ENCODE results near the gene ADAMTS12. TPM values are rescaled to one million over a fixed set of nuclear protein-coding genes. Genes with fewer than 3 reads are reported as not detected.

The ADAMTS12 gene, protein sequence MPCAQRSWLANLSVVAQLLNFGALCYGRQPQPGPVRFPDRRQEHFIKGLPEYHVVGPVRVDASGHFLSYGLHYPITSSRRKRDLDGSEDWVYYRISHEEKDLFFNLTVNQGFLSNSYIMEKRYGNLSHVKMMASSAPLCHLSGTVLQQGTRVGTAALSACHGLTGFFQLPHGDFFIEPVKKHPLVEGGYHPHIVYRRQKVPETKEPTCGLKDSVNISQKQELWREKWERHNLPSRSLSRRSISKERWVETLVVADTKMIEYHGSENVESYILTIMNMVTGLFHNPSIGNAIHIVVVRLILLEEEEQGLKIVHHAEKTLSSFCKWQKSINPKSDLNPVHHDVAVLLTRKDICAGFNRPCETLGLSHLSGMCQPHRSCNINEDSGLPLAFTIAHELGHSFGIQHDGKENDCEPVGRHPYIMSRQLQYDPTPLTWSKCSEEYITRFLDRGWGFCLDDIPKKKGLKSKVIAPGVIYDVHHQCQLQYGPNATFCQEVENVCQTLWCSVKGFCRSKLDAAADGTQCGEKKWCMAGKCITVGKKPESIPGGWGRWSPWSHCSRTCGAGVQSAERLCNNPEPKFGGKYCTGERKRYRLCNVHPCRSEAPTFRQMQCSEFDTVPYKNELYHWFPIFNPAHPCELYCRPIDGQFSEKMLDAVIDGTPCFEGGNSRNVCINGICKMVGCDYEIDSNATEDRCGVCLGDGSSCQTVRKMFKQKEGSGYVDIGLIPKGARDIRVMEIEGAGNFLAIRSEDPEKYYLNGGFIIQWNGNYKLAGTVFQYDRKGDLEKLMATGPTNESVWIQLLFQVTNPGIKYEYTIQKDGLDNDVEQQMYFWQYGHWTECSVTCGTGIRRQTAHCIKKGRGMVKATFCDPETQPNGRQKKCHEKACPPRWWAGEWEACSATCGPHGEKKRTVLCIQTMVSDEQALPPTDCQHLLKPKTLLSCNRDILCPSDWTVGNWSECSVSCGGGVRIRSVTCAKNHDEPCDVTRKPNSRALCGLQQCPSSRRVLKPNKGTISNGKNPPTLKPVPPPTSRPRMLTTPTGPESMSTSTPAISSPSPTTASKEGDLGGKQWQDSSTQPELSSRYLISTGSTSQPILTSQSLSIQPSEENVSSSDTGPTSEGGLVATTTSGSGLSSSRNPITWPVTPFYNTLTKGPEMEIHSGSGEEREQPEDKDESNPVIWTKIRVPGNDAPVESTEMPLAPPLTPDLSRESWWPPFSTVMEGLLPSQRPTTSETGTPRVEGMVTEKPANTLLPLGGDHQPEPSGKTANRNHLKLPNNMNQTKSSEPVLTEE (N-terminal part only)
- total RNA-seq (2021; ENCODE audit: unreplicated experiment) (0.15 TPM), Bru-seq, nascent RNA (percentile 10 among the genes with signal in this experiment), BruChase-seq, experiment 1, labeled RNA remaining after a 2-hour chase (percentile 9 among the genes with signal in this experiment), BruChase-seq, experiment 2, labeled RNA remaining after a 6-hour chase (percentile 8 among the genes with signal in this experiment)
- not detected for polyA plus RNA-seq (2012; ENCODE audit: insufficient read length)
- long read RNA-seq: 0 reads

GRCh38 chr5:33891788-33892619 lies at the start of gene ADAMTS12:
ADAMTS12 (minus strand) TSS chr5:33891990; CDS start chr5:33891856, 134 bp downstream.
- intact Hi-C loops (cut with micrococcal nuclease; ENCODE audit: unreplicated experiment): no loop called here

More at GRCh38 chr5:33891788-33892619, at the start of gene ADAMTS12:
- TF ChIP-seq TCF7L2 (IDR thresholded peaks at IDR 0.05; ENCODE audit: low read depth, low read length) (no peak), POLR2AphosphoS5 (IDR thresholded peaks at IDR 0.05; ENCODE audit: low read depth, low read length) (no peak), SIN3A (IDR thresholded peaks at IDR 0.05; ENCODE audit: borderline replicate concordance, insufficient read depth, low read depth, low read length) (no peak), REST (IDR thresholded peaks at IDR 0.05; ENCODE audit: insufficient read depth in 1 of 2, low read depth in 2 of 2, low read length in 1 of 2) (no peak), CTCF (IDR thresholded peaks at IDR 0.05) (no peak)
- H3K4me1 ChIP-seq (ENCODE audit: control insufficient read depth, insufficient read depth, low read length): no peaks in the 10 kb centered on the region
- POLR2A ChIA-PET: no interaction called here
- BruUV-seq (replicated peaks): no TSS peak
- no peak within 1 kb of the TSS for H3K27ac ChIP-seq (ENCODE audit: low read length)
- no peaks in the 10 kb centered on the region for H3K9me3 ChIP-seq (ENCODE audit: control insufficient read depth, insufficient read depth, low read depth, low read length)
- H3K36me3 ChIP-seq (ENCODE audit: control insufficient read depth, insufficient read depth, low read length): no peaks in the 10 kb centered on the region
- ATAC-seq (no peak), DNase-seq (ENCODE audit: low read depth, low spot score) (no peak)
- peaks cover 4% of the 10 kb centered on the region; the same call in 1 of the 2 replicates for H3K27me3 ChIP-seq (ENCODE audit: control insufficient read depth, insufficient read depth, low read length)
- CTCF ChIA-PET: interaction anchor here (0.6 kb wide), 1 partner anchor 16 kb away, joined by 7 read pairs; no protein-coding TSS in a partner anchor
- in situ Hi-C loops (cut with HindIII; ENCODE audit: low pct_unique_long_range_greater_than_20kb, low sequenced_read_pairs): no loop called here
- H3K4me3 ChIP-seq (ENCODE audit: low read depth in 2 of 2, low read length in 2 of 2): no peak within 1 kb of the TSS
